Mesenchymal stem cell (in vitro differentiated cells and primary cell): ENCODE results near the gene ALG14.
A peak's percentile ranks its signal among the peaks of the same experiment; 100 is the strongest.
"Not testable (repeated sequence)": the region's sequence is repeated elsewhere in the genome, so short reads cannot be mapped to it uniquely, and the experiment has no call there.

ENCODE experiments used
- DNase-seq: peaks from one replicate; pipeline ENCODE4 v3.0.0-alpha.2; 2013
- H2AFZ ChIP-seq: one replicate; pipeline ENCODE4 v1.6.1; 2013; ENCODE audit warnings: low read depth, mild to moderate bottlenecking, control low read depth, inconsistent platforms, low read length, moderate library complexity
- H2AK5ac ChIP-seq: 2 replicates; pipeline ENCODE4 v1.6.1; 2013; ENCODE audit warnings: low read length, moderate library complexity, mild to moderate bottlenecking, inconsistent platforms; ENCODE audit not compliant: severe bottlenecking
- H2BK120ac ChIP-seq: one replicate; pipeline ENCODE4 v1.6.1; 2013; ENCODE audit warnings: low read depth, mild to moderate bottlenecking, inconsistent platforms, low read length, moderate library complexity
- H2BK12ac ChIP-seq, 2 experiments: one replicate each; pipeline ENCODE4 v1.6.1; 2013; ENCODE audit warnings: inconsistent platforms in 2 of 2, low read length in 2 of 2, mild to moderate bottlenecking in 2 of 2, moderate library complexity in 2 of 2, control low read depth in 1 of 2
- H2BK15ac ChIP-seq: one replicate; pipeline ENCODE4 v1.6.1; 2013; ENCODE audit warnings: mild to moderate bottlenecking, low read depth, inconsistent platforms; ENCODE audit not compliant: poor library complexity, severe bottlenecking
- H2BK5ac ChIP-seq: 2 replicates; pipeline ENCODE4 v1.6.1; 2013; ENCODE audit warnings: low read depth, mild to moderate bottlenecking, low read length, control low read depth, inconsistent platforms; ENCODE audit not compliant: poor library complexity, severe bottlenecking
- H3K14ac ChIP-seq, 2 experiments: one replicate each; pipeline ENCODE4 v1.6.1; 2013; ENCODE audit warnings: inconsistent platforms in 2 of 2, low read length in 2 of 2, control low read depth in 1 of 2, mild to moderate bottlenecking in 1 of 2, moderate library complexity in 1 of 2
- H3K18ac ChIP-seq, 2 experiments: one replicate each; pipeline ENCODE4 v1.6.1; 2013; ENCODE audit warnings: inconsistent platforms in 2 of 2, low read length in 2 of 2, control low read depth in 1 of 2, low read depth in 1 of 2, mild to moderate bottlenecking in 1 of 2
- H3K23ac ChIP-seq, 2 experiments: one replicate each; pipeline ENCODE4 v1.6.1; 2013; ENCODE audit warnings: inconsistent platforms in 2 of 2, low read length in 2 of 2, mild to moderate bottlenecking in 2 of 2, moderate library complexity in 2 of 2, control low read depth in 1 of 2
- H3K27ac ChIP-seq: 2 replicates; pipeline ENCODE4 v1.5.1; 2013; ENCODE audit warnings: mild to moderate bottlenecking, moderate library complexity, low read length, control low read depth, inconsistent platforms; ENCODE audit not compliant: poor library complexity, severe bottlenecking
- H3K27me3 ChIP-seq, 2 experiments: 2 replicates each; pipeline versions ENCODE4 v1.6.1 to v1.7.0; 2013; ENCODE audit warnings: low read length in 2 of 2, mild to moderate bottlenecking in 2 of 2, moderate library complexity in 2 of 2, control low read depth in 1 of 2, inconsistent platforms in 1 of 2; ENCODE audit not compliant: control insufficient read depth in 1 of 2, insufficient read depth in 1 of 2
- H3K36me3 ChIP-seq, 2 experiments: 2 replicates each; pipeline versions ENCODE4 v1.6.1 to v1.7.0; 2013; ENCODE audit warnings: low read length in 2 of 2, control low read depth in 1 of 2, inconsistent platforms in 1 of 2, low read depth in 1 of 2, mild to moderate bottlenecking in 1 of 2; ENCODE audit not compliant: insufficient read depth in 2 of 2, control insufficient read depth in 1 of 2
- H3K4ac ChIP-seq, 2 experiments: one replicate each; pipeline ENCODE4 v1.6.1; 2013; ENCODE audit warnings: inconsistent platforms in 2 of 2, low read length in 2 of 2, mild to moderate bottlenecking in 2 of 2, moderate library complexity in 2 of 2, control low read depth in 1 of 2, low read depth in 1 of 2
- H3K4me1 ChIP-seq: 2 replicates; pipeline ENCODE4 v1.6.1; 2013; ENCODE audit warnings: low read depth, low read length, control low read depth; ENCODE audit not compliant: control insufficient read depth, insufficient read depth
- H3K4me2 ChIP-seq: 2 replicates; pipeline ENCODE4 v1.6.1; 2013; ENCODE audit warnings: low read length, mild to moderate bottlenecking, inconsistent platforms; ENCODE audit not compliant: poor library complexity, severe bottlenecking
- H3K4me3 ChIP-seq, 2 experiments: 2 replicates each; pipeline versions ENCODE4 v1.5.1 to v1.7.0; 2013; ENCODE audit warnings: low read length in 2 of 2, mild to moderate bottlenecking in 2 of 2, control low read depth in 1 of 2, low read depth in 1 of 2; ENCODE audit not compliant: insufficient read depth in 1 of 2
- H3K79me1 ChIP-seq: replicated peaks from 2 replicates; pipeline ENCODE4 v1.6.1; 2013; ENCODE audit warnings: mild to moderate bottlenecking, control low read depth, low read length, inconsistent platforms; ENCODE audit not compliant: poor library complexity, severe bottlenecking
- H3K9ac ChIP-seq: 2 replicates; pipeline ENCODE4 v1.7.0; 2013; ENCODE audit warnings: mild to moderate bottlenecking, low read length, moderate library complexity
- H3K9me3 ChIP-seq: 2 replicates; pipeline ENCODE4 v1.7.0; 2013; ENCODE audit warnings: mild to moderate bottlenecking, low read length; ENCODE audit not compliant: control insufficient read depth
- H4K8ac ChIP-seq: one replicate; pipeline ENCODE4 v1.6.1; 2013; ENCODE audit warnings: inconsistent platforms, mild to moderate bottlenecking, low read length, moderate library complexity
- H4K91ac ChIP-seq: one replicate; pipeline ENCODE4 v1.6.1; 2013; ENCODE audit warnings: mild to moderate bottlenecking, low read length, inconsistent platforms
- WGBS: methylation state at CpG from one replicate; pipeline ENCODE4 v1.1.7; 2013; ENCODE audit warnings: mixed read lengths; 5-methylcytosine and 5-hydroxymethylcytosine counted together

The ALG14 gene

DNA sequence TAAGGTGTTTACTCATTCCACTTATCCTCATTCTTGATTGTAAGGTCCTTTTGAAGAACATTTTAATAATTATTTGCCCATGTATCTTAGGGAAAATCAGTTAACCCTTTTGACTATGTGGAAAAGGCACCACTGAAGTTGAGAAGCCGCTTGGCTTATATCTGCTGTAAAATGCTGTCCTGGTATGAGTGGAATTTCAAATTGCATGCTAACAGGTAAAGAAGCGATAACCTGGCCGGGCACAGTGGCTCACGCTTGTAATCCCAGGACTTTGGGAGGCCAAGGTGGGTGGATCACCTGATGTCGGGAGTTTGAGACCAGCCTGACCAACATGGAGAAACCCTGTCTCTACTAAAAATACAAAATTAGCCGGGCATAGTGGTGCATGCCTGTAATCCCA lies 53.3 kb downstream of the ALG14 start:
- H3K27ac ChIP-seq, H3K4me3 ChIP-seq, H4K8ac ChIP-seq, H3K9me3 ChIP-seq, H2BK120ac ChIP-seq, DNase-seq, H3K4me2 ChIP-seq, H2AK5ac ChIP-seq, H3K18ac ChIP-seq, H2BK5ac ChIP-seq, H2BK15ac ChIP-seq, H3K4me1 ChIP-seq, H3K4ac ChIP-seq, H3K23ac ChIP-seq, H2AFZ ChIP-seq, H3K27me3 ChIP-seq, H3K79me1 ChIP-seq, H2BK12ac ChIP-seq, H3K9ac ChIP-seq, H3K36me3 ChIP-seq, H4K91ac ChIP-seq, H3K14ac ChIP-seq: not testable (repeated sequence)
- 88% methylated on average over 6 of the region's 6 CpGs for WGBS

DNA sequence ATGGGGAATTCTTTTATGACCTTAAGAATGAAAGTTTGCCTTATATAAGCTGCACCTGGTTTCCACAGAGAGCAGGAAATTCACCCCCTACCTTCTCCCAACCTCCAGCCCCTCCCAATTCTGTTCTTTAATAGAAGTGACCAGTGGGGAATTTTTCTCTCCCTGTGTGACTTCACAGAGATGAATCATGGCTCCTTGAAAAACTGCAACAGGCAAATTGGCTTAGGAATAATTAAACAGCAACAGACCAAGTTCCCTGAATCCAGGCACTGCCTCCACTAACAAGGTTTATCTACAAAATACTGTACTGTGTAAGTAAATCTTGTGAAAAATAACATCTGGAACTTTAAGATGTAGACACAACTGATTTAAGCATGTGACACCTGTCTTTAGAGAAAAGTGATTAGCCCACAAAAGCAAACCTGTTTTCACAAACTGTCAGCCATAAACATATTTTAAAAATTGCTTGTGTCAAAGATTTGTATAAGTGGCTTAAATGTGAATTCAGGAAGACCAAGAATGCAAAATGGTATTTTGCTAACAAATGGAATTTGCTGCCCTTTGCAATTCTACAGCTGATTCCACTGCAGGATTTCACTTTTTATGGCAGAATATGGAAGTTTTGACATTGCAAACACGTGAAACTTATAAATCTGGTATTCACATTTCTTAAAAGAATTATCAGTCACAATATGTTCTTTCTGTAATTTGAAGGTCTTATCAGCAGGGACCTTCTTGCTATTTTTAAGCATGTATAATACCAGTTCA lies 54.0 kb downstream of the ALG14 start:
- Histone ChIP-seq H4K8ac (no peak overlapping the region), H2AK5ac (no peak overlapping the region), H3K9me3 (no peaks in the 10 kb centered on the region), H3K27me3 (no peaks in the 10 kb centered on the region), H2BK12ac (no peak overlapping the region), H3K79me1 (peaks cover 1% of the 10 kb centered on the region), H3K4ac (no peak overlapping the region), H3K14ac (no peak overlapping the region), H2BK120ac (no peak overlapping the region), H2AFZ (no peak overlapping the region), H2BK5ac (no peak overlapping the region), H4K91ac (no peak overlapping the region), H3K4me1 (peaks cover 3% of the 10 kb centered on the region), H3K4me2 (no peak overlapping the region), H3K27ac (peak overlapping the region; percentile 62), H3K9ac (no peak overlapping the region), H2BK15ac (no peak overlapping the region), H3K4me3 (no peak overlapping the region), H3K36me3 (no peaks in the 10 kb centered on the region), H3K18ac (no peak overlapping the region), H3K23ac (no peak overlapping the region)
- DNase-seq, result peak; percentile 59
- no CpG with 5 or more reads among the region's 1 CpG for WGBS

- Histone ChIP-seq H3K36me3 (no peaks in the 10 kb centered on the region), H3K18ac (no peak overlapping the region), H3K9ac (no peak overlapping the region), H3K4me3 (no peak overlapping the region), H3K23ac (no peak overlapping the region), H3K27ac (no peak overlapping the region), H2BK12ac (no peak overlapping the region), H2AFZ (no peak overlapping the region), H3K4me1 (peaks cover 3% of the 10 kb centered on the region), H2BK15ac (no peak overlapping the region), H2AK5ac (no peak overlapping the region), H2BK5ac (no peak overlapping the region), H3K9me3 (no peaks in the 10 kb centered on the region), H2BK120ac (no peak overlapping the region), H4K8ac (no peak overlapping the region), H3K79me1 (peaks cover 1% of the 10 kb centered on the region), H3K27me3 (no peaks in the 10 kb centered on the region), H4K91ac (no peak overlapping the region), H3K4me2 (no peak overlapping the region), H3K14ac (no peak overlapping the region), H3K4ac (no peak overlapping the region)
- DNase-seq, result no peak
- WGBS, result no CpG with 5 or more reads among the region's 1 CpG
Observed at GRCh38 chr1:95017775-95018174, 55.0 kb downstream of the ALG14 start.

DNA sequence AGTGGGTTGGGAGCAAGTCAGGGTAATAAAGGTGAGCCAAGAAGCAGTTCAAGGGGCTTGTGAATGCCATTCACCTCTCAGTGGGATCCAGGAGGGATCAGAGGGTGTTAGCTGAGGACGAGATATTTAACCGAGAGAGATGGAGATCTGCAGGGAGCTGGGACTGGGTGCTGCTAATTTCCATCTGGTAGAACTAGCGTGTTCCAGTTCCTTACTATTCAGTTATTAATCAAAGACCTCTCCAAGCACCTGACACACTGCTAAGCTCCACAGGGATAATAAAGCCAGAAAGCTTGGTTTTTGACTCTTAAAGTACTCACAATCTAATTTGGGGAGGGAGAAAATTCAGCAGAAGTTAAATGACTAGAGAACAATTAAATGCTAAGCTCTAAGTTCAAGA lies 57.7 kb downstream of the ALG14 start:
- Histone ChIP-seq H3K4me1 (peaks cover 3% of the 10 kb centered on the region), H2BK12ac (no peak overlapping the region), H3K9me3 (no peaks in the 10 kb centered on the region), H3K27ac (no peak overlapping the region), H3K79me1 (no peaks in the 10 kb centered on the region), H3K14ac (no peak overlapping the region), H2AK5ac (no peak overlapping the region), H2AFZ (no peak overlapping the region), H3K9ac (no peak overlapping the region), H3K4me3 (no peak overlapping the region), H3K36me3 (no peaks in the 10 kb centered on the region), H2BK15ac (no peak overlapping the region), H4K8ac (no peak overlapping the region), H3K4me2 (no peak overlapping the region), H4K91ac (no peak overlapping the region), H3K18ac (no peak overlapping the region), H3K23ac (no peak overlapping the region), H3K4ac (no peak overlapping the region), H2BK120ac (no peak overlapping the region), H3K27me3 (no peaks in the 10 kb centered on the region), H2BK5ac (no peak overlapping the region)
- DNase-seq, result no peak
- WGBS, result 90% methylated on average over 2 of the region's 3 CpGs
